CD14-positive monocyte (primary cell): Measurements from ENCODE around the gene CECR2. TPM values are rescaled to one million over a fixed set of nuclear protein-coding genes. Genes with fewer than 3 reads are reported as not detected.
A peak's percentile ranks its signal among the peaks of the same experiment; 100 is the strongest.

Source experiments
- DNase-seq, 3 donors: peaks; one replicate each; pipeline ENCODE4 v3.0.0-alpha.2; 2011 to 2022
- H2AFZ ChIP-seq: 2 replicates; pipeline ENCODE4 v1.6.0; 2012; ENCODE audit warnings: mild to moderate bottlenecking, low read depth, low read length, inconsistent platforms; ENCODE audit not compliant: insufficient read depth, poor library complexity, severe bottlenecking
- H3K27ac ChIP-seq, 2 donors: 1 replicate in 1 of 2; 2 replicates in 1 of 2; pipeline ENCODE4 v1.5.1; 2012 to 2013; ENCODE audit warnings: low read length in 2 of 2, control low read depth in 1 of 2, inconsistent platforms in 1 of 2, low read depth in 1 of 2, mild to moderate bottlenecking in 1 of 2
- H3K27me3 ChIP-seq, 2 donors: one replicate each; pipeline versions ENCODE4 v1.6.0 to v1.6.1; 2011 to 2013; ENCODE audit warnings: low read length in 2 of 2; ENCODE audit not compliant: control insufficient read depth in 2 of 2, insufficient read depth in 2 of 2
- H3K36me3 ChIP-seq, 2 donors: replicated peaks in 1 of 2; 1 replicate in 1 of 2; 2 replicates in 1 of 2; pipeline versions ENCODE4 v1.5.1 to v1.6.1; 2012 to 2013; ENCODE audit warnings: low read length in 2 of 2, control low read depth in 1 of 2, inconsistent platforms in 1 of 2, mild to moderate bottlenecking in 1 of 2; ENCODE audit not compliant: insufficient read depth in 2 of 2, control insufficient read depth in 1 of 2
- H3K4me1 ChIP-seq, 2 donors: 1 replicate in 1 of 2; 2 replicates in 1 of 2; pipeline versions ENCODE4 v1.5.1 to v1.6.1; 2012 to 2013; ENCODE audit warnings: low read length in 2 of 2, control low read depth in 1 of 2, inconsistent platforms in 1 of 2, mild to moderate bottlenecking in 1 of 2, moderate library complexity in 1 of 2; ENCODE audit not compliant: insufficient read depth in 2 of 2, control insufficient read depth in 1 of 2
- H3K4me2 ChIP-seq: replicated peaks from 2 replicates; pipeline ENCODE3; 2012; ENCODE audit warnings: low read length, moderate library complexity, mild to moderate bottlenecking; ENCODE audit not compliant: poor library complexity, severe bottlenecking; ENCODE audit errors: extremely low read depth
- H3K4me3 ChIP-seq, 3 experiments: fragments of 200-600 bp in 1 of 3; sonication (generic) in 1 of 3; replicated peaks in 1 of 3; 1 replicate in 2 of 3; 2 replicates in 1 of 3; pipeline ENCODE4 v1.5.1; 2011 to 2013; ENCODE audit warnings: low read length in 3 of 3, mild to moderate bottlenecking in 3 of 3, control low read depth in 2 of 3, low read depth in 2 of 3, inconsistent platforms in 1 of 3, moderate library complexity in 1 of 3
- H3K79me2 ChIP-seq: 2 replicates; pipeline ENCODE4 v1.6.0; 2012; ENCODE audit warnings: mild to moderate bottlenecking, control low read depth, inconsistent platforms, low read length, moderate library complexity; ENCODE audit not compliant: insufficient read depth
- H3K9ac ChIP-seq: 2 replicates; pipeline ENCODE4 v1.6.0; 2017; ENCODE audit warnings: low read length, mild to moderate bottlenecking; ENCODE audit not compliant: insufficient read depth, poor library complexity, severe bottlenecking
- H3K9me3 ChIP-seq, 2 donors: replicated peaks in 1 of 2; 1 replicate in 1 of 2; 2 replicates in 1 of 2; pipeline versions ENCODE4 v1.5.1 to v1.6.1; 2012 to 2013; ENCODE audit warnings: low read length in 2 of 2, control low read depth in 1 of 2; ENCODE audit not compliant: control insufficient read depth in 1 of 2, insufficient read depth in 1 of 2
- H4K20me1 ChIP-seq: 2 replicates; pipeline ENCODE4 v1.6.0; 2012; ENCODE audit warnings: mild to moderate bottlenecking, low read length, control low read depth, moderate library complexity; ENCODE audit not compliant: insufficient read depth
- H3K27ac Mint-ChIP-seq, 7 donors: one replicate each; pipeline ENCODE4 v1.8.0; 2020; ENCODE audit warnings: mild to moderate bottlenecking in 7 of 7, mixed read lengths in 7 of 7, moderate library complexity in 6 of 7, inconsistent platforms in 2 of 7
- H3K27me3 Mint-ChIP-seq, 3 donors: one replicate each; pipeline ENCODE4 v1.8.0; 2021 to 2022; ENCODE audit warnings: low read depth in 3 of 3, mild to moderate bottlenecking in 3 of 3, mixed read lengths in 3 of 3, moderate library complexity in 3 of 3, inconsistent platforms in 1 of 3
- H3K36me3 Mint-ChIP-seq, 2 donors: one replicate each; pipeline ENCODE4 v1.8.0; 2020; ENCODE audit warnings: mixed read lengths in 2 of 2, inconsistent platforms in 1 of 2, mild to moderate bottlenecking in 1 of 2
- H3K4me1 Mint-ChIP-seq: one replicate; pipeline ENCODE4 v1.8.0; 2020; ENCODE audit warnings: mild to moderate bottlenecking, mixed read lengths
- H3K4me3 Mint-ChIP-seq, 2 donors: one replicate each; pipeline ENCODE4 v1.8.0; 2020; ENCODE audit warnings: mild to moderate bottlenecking in 2 of 2, mixed read lengths in 2 of 2, moderate library complexity in 1 of 2
- H3K9me3 Mint-ChIP-seq, 7 donors: one replicate each; pipeline ENCODE4 v1.8.0; 2020 to 2022; ENCODE audit warnings: mixed read lengths in 7 of 7, mild to moderate bottlenecking in 6 of 7, moderate library complexity in 6 of 7, inconsistent platforms in 2 of 7
- WGBS: methylation state at CpG from one replicate; pipeline ENCODE4 v1.1.5; 2013; ENCODE audit warnings: missing lambda C conversion rate; ENCODE audit not compliant: insufficient coverage; 5-methylcytosine and 5-hydroxymethylcytosine counted together
- intact Hi-C, 2 donors: fragments of 100-400 bp; cut with micrococcal nuclease; formaldehyde crosslinking; loops; one replicate each; pipeline versions ENCODE4 v1.15.0 to v1.15.1; 2023
- polyA plus RNA-seq, 3 donors: library from polyadenylated mRNA; depleted of rRNA in 1 of 3; unstranded in 2 of 3; stranded (reverse) in 1 of 3; fragments of 300-500 nt in 2 of 3; fragments of >200 nt in 1 of 3; fragmentation: Illumina TruSeq in 2 of 3; gene quantifications; 1 replicate in 2 of 3; 2 replicates in 1 of 3; pipeline ENCODE4 v1.2.3, GENCODE V29; 2012 to 2021
- TF ChIP-seq, protein P1 (sequence below): fragments of 200-600 bp; IDR thresholded peaks from one replicate; pipeline ENCODE4 v1.8.0; 2022; ENCODE audit warnings: antibody characterized with exemption, mild to moderate bottlenecking

CECR2 gene
- polyA plus RNA-seq, 3 donors, result 0.02 to 0.29 (median 0.24) TPM

- Histone ChIP-seq H3K27ac (no peak overlapping the region), H4K20me1 (no peaks in the 10 kb centered on the region), H3K79me2 (no peaks in the 10 kb centered on the region), H3K27me3 (no peaks in the 10 kb centered on the region), H3K4me1 (no peaks in the 10 kb centered on the region), H3K4me2 (no peak overlapping the region), H3K4me3 (no peak overlapping the region), H3K36me3 (no peaks in the 10 kb centered on the region), H2AFZ (no peak overlapping the region), H3K9me3 (peaks cover 0 to 4% of the 10 kb centered on the region in 2 donors), H3K9ac (no peak overlapping the region)
- H3K27ac Mint-ChIP-seq, result no peak overlapping the region
- no peak for DNase-seq
- H3K36me3 Mint-ChIP-seq, result no peaks in the 10 kb centered on the region
- H3K9me3 Mint-ChIP-seq, result peaks cover 2 to 16% (median 13%) of the 10 kb centered on the region in 7 donors
- intact Hi-C loops, result no loop called here
- no peaks in the 10 kb centered on the region for H3K4me1 Mint-ChIP-seq
- peaks cover 0 to 14% (median 3%) of the 10 kb centered on the region in 3 donors for H3K27me3 Mint-ChIP-seq
- no peak overlapping the region for H3K4me3 Mint-ChIP-seq
- TF ChIP-seq, protein P1, sequence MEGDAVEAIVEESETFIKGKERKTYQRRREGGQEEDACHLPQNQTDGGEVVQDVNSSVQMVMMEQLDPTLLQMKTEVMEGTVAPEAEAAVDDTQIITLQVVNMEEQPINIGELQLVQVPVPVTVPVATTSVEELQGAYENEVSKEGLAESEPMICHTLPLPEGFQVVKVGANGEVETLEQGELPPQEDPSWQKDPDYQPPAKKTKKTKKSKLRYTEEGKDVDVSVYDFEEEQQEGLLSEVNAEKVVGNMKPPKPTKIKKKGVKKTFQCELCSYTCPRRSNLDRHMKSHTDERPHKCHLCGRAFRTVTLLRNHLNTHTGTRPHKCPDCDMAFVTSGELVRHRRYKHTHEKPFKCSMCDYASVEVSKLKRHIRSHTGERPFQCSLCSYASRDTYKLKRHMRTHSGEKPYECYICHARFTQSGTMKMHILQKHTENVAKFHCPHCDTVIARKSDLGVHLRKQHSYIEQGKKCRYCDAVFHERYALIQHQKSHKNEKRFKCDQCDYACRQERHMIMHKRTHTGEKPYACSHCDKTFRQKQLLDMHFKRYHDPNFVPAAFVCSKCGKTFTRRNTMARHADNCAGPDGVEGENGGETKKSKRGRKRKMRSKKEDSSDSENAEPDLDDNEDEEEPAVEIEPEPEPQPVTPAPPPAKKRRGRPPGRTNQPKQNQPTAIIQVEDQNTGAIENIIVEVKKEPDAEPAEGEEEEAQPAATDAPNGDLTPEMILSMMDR, result no peak
- WGBS, result 92% methylated on average over 5 of the region's 5 CpGs
These were observed 82.1 kb downstream of the CECR2 start for GRCh38 chr22:17451316-17451715.

DNA sequence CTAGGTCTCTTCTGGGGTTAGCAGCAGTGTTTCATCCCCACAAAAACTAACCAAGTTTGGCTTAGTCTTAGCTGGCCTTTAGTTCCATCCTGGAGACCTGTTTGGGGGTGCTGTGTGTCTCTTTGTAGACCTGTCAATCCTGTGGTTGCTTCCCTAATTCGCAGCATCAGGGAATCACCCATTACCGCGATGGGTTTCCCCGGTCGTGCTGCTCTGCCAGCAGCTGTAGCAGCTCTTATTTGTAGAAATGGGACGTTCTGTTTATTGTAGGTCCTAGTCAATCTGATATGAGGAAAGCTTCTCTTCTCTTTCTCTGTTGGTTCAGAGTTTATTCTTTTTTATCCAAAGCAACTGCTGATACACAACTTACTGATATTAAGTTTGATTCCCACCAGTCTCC is 91.6 kb downstream of the CECR2 start:
- intact Hi-C loops, result no loop called here
- TF ChIP-seq, protein P1, result no peak
- peaks cover 0 to 3% (median 0%) of the 10 kb centered on the region in 7 donors for H3K9me3 Mint-ChIP-seq
- H3K27ac ChIP-seq, result no peak overlapping the region
- peak in 1 of 3 donors; percentile 21 for DNase-seq
- H3K27me3 ChIP-seq, result no peaks in the 10 kb centered on the region
- no peaks in the 10 kb centered on the region for H3K9me3 ChIP-seq
- H4K20me1 ChIP-seq, result no peaks in the 10 kb centered on the region
- no peaks in the 10 kb centered on the region for H3K36me3 Mint-ChIP-seq
- no peaks in the 10 kb centered on the region for H3K4me1 ChIP-seq
- H3K4me3 Mint-ChIP-seq, result no peak overlapping the region
- H3K4me2 ChIP-seq, result no peak overlapping the region
- no CpG with 5 or more reads among the region's 6 CpGs for whole genome bisulfite sequencing
- H3K36me3 ChIP-seq, result no peaks in the 10 kb centered on the region
- H3K79me2 ChIP-seq, result no peaks in the 10 kb centered on the region
- H3K27me3 Mint-ChIP-seq, result peaks cover 2 to 7% (median 4%) of the 10 kb centered on the region in 3 donors
- no peak overlapping the region for H3K27ac Mint-ChIP-seq
- H3K4me3 ChIP-seq, result no peak overlapping the region
- no peak overlapping the region for H2AFZ ChIP-seq
- H3K4me1 Mint-ChIP-seq, result peaks cover 6% of the 10 kb centered on the region
- no peak overlapping the region for H3K9ac ChIP-seq
